Osteocyte (in vitro differentiated cells): Measurements from ENCODE around the gene KHDC4. TPM values are rescaled to one million over a fixed set of nuclear protein-coding genes. Genes with fewer than 3 reads are reported as not detected.
A peak's percentile ranks its signal among the peaks of the same experiment; 100 is the strongest.

Experiments
- DNase-seq: peaks from one replicate; pipeline ENCODE4 v3.0.0; 2021; ENCODE audit warnings: mixed read lengths; ENCODE audit not compliant: unreplicated experiment; ENCODE audit errors: extremely low spot score
- H3K27ac Mint-ChIP-seq: one replicate; pipeline ENCODE4 v1.8.0; 2021; ENCODE audit warnings: mild to moderate bottlenecking, mixed read lengths; ENCODE audit not compliant: unreplicated experiment
- H3K27me3 Mint-ChIP-seq: one replicate; pipeline ENCODE4 v1.8.0; 2021; ENCODE audit warnings: mixed read lengths; ENCODE audit not compliant: unreplicated experiment
- H3K36me3 Mint-ChIP-seq: one replicate; pipeline ENCODE4 v1.8.0; 2021; ENCODE audit warnings: mixed read lengths; ENCODE audit not compliant: unreplicated experiment
- H3K4me1 Mint-ChIP-seq: one replicate; pipeline ENCODE4 v1.8.0; 2021; ENCODE audit warnings: mixed read lengths; ENCODE audit not compliant: unreplicated experiment
- H3K4me3 Mint-ChIP-seq: one replicate; pipeline ENCODE4 v1.8.0; 2021; ENCODE audit warnings: mild to moderate bottlenecking, moderate library complexity, mixed read lengths; ENCODE audit not compliant: unreplicated experiment
- H3K9me3 Mint-ChIP-seq: one replicate; pipeline ENCODE4 v1.8.0; 2021; ENCODE audit warnings: mixed read lengths; ENCODE audit not compliant: unreplicated experiment
- total RNA-seq: library from RNA; stranded (reverse); gene quantifications from 2 replicates; pipeline ENCODE4 v1.2.1, GENCODE V29; 2021
- TF ChIP-seq, protein P1 (sequence below): fragments of 200-600 bp; sonication (generic); IDR thresholded peaks from 2 replicates; pipeline ENCODE4 v1.5.0; 2021; ENCODE audit warnings: antibody characterized with exemption, mild to moderate bottlenecking, moderate library complexity

The KHDC4 gene
- total RNA-seq, 1 donor from 2014 or later: 53.7 TPM

- TF ChIP-seq, protein P1, sequence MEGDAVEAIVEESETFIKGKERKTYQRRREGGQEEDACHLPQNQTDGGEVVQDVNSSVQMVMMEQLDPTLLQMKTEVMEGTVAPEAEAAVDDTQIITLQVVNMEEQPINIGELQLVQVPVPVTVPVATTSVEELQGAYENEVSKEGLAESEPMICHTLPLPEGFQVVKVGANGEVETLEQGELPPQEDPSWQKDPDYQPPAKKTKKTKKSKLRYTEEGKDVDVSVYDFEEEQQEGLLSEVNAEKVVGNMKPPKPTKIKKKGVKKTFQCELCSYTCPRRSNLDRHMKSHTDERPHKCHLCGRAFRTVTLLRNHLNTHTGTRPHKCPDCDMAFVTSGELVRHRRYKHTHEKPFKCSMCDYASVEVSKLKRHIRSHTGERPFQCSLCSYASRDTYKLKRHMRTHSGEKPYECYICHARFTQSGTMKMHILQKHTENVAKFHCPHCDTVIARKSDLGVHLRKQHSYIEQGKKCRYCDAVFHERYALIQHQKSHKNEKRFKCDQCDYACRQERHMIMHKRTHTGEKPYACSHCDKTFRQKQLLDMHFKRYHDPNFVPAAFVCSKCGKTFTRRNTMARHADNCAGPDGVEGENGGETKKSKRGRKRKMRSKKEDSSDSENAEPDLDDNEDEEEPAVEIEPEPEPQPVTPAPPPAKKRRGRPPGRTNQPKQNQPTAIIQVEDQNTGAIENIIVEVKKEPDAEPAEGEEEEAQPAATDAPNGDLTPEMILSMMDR: no peak
- H3K36me3 Mint-ChIP-seq: no peaks in the 10 kb centered on the region
These were observed 6.3 kb upstream of the KHDC4 start for GRCh38 chr1:155940482-155940992.

DNA sequence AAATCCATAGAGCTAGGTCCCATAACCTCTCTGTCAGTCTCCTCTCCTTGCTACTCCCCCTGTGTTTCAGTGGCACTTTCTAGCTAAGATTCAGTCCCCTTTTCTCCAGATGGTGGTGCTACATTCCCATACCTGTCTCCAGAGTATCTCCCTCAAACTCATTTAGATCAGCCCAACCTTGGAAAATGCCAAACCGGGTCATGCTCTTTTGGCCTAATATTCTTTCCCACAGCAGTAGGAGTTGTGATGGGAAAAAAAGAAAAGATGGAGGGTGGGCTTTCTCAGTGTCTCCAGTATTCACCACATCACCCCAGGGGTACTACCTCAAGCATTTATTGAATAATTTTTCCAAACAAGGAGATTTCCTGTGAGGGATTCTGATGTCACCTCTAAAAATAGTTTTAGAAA is 4.0 kb upstream of the KHDC4 start:
- no peak for DNase-seq
- no peaks in the 10 kb centered on the region for H3K36me3 Mint-ChIP-seq
- no peak overlapping the region for H3K4me3 Mint-ChIP-seq
- TF ChIP-seq, protein P1: peak; percentile 81
- peak overlapping the region; percentile 83 for H3K27ac Mint-ChIP-seq
- no peaks in the 10 kb centered on the region for H3K9me3 Mint-ChIP-seq
- no peaks in the 10 kb centered on the region for H3K27me3 Mint-ChIP-seq
- peaks cover 48% of the 10 kb centered on the region for H3K4me1 Mint-ChIP-seq

More at GRCh38 chr1:155940482-155940992, 6.3 kb upstream of the KHDC4 start:
- Mint-ChIP-seq H3K9me3 (no peaks in the 10 kb centered on the region), H3K27me3 (no peaks in the 10 kb centered on the region), H3K27ac (peak overlapping the region; percentile 96), H3K4me1 (peaks cover 55% of the 10 kb centered on the region), H3K4me3 (peak overlapping the region; percentile 1)
- no peak for DNase-seq

DNA sequence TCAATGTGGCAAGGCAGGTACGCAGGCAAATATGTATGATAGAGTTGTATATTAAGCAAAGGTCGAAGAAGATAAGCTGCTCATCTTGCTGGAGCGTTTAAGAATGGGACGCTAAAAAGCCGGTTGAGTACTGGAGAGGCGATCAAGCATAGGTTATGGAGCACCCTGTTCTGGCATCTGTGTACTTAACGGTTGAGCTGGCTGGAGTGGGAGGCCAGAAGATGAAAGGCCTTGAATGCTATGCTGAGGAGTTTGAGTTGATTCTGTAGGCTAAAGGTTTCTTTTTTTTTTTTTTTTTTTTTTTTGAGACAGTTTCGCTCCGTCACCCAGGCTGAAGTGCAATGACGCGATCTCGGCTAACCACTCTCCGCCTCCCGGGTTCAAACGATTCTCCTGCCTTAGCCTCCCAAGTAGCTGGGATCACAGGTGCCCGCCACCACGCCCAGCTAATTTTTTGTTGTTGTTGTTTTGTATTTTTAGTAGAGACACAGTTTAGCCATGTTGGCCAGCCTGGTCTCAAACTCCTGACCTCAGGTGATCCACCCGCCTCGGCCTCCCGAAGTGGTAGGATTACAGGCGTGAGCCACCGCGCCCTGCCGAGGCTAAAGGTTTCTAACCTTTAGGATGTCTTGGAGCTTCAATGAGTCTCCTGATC is 850 bp upstream of the KHDC4 start:
- H3K27ac Mint-ChIP-seq: no peak overlapping the region
- no peak for DNase-seq

DNA sequence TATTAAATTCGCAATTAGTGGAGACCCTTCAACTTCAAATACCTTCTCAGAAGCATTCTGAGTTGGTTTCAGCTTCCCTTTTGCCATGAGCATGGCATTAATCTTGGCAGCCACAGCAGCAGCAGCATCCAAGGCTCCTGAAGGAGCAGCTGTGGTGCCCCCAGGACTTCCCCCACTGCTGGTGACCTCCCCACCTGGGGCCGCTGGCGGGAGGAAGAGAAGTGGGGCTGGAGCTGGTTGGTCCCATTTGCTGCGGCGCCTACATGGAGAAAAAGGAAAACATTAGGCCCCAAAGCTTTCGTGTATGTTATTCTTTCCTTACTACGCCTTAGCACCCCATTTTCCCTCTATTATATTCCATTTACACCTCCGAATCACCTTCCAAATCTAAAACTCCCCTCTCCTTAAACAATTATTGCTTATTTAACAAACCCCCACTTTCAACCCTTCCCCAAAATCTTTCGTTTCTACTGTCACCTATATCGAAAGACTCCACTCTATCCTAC is 569 bp downstream of the KHDC4 start:
- TF ChIP-seq, protein P1: no peak
- H3K27ac Mint-ChIP-seq: no peak overlapping the region
- no peak overlapping the region for H3K4me3 Mint-ChIP-seq
- H3K36me3 Mint-ChIP-seq: peaks cover 19% of the 10 kb centered on the region
- DNase-seq: no peak
- peaks cover 34% of the 10 kb centered on the region for H3K4me1 Mint-ChIP-seq
- no peaks in the 10 kb centered on the region for H3K27me3 Mint-ChIP-seq
- H3K9me3 Mint-ChIP-seq: no peaks in the 10 kb centered on the region

More for the DNA sequence above, 850 bp upstream of the KHDC4 start:
- TF ChIP-seq, protein P1: no peak
- Mint-ChIP-seq H3K4me3 (no peak overlapping the region), H3K27me3 (no peaks in the 10 kb centered on the region), H3K36me3 (peaks cover 11% of the 10 kb centered on the region), H3K9me3 (no peaks in the 10 kb centered on the region), H3K4me1 (peaks cover 38% of the 10 kb centered on the region)

DNA sequence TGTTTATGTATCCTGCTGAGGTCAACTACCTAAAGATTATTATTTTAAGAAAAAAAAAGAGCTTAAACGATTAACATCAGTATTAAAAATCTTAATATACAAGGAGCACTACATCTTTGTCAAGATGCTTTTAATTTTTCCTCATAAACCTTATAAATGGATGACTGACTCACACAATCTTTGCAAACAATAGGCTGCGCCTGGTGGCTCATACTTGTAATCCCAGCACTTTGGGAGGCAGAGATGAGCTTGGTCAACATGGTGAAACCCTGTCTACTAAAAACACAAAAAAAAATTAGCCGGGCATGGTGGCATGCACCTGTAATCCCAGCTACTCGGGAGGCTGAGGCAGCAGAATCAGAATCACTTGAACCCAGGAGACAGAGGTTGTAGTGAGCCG is 1.7 kb downstream of the KHDC4 start:
- no peaks in the 10 kb centered on the region for H3K27me3 Mint-ChIP-seq
- peaks cover 27% of the 10 kb centered on the region for H3K4me1 Mint-ChIP-seq
- peaks cover 22% of the 10 kb centered on the region for H3K36me3 Mint-ChIP-seq
- no peak for DNase-seq
- TF ChIP-seq, protein P1: no peak
- peak overlapping the region; percentile 50 for H3K27ac Mint-ChIP-seq
- no peaks in the 10 kb centered on the region for H3K9me3 Mint-ChIP-seq
- H3K4me3 Mint-ChIP-seq: peak overlapping the region; percentile 35
